Left ventricle myocardium superior (tissue), 1 donor: Measurements from ENCODE around the gene B4GALNT1. TPM values are rescaled to one million over a fixed set of nuclear protein-coding genes. Genes with fewer than 3 reads are reported as not detected.

ENCODE experiments used
- ATAC-seq: fragments of 200-7000 bp; cut with Tn5 transposase; one replicate; pipeline ENCODE4 v1.9.1; 2020; ENCODE audit warnings: mild to moderate bottlenecking, moderate library complexity
- DNase-seq: peaks from one replicate; pipeline ENCODE4 v3.0.0-alpha.2; 2020
- intact Hi-C: fragments of 100-400 bp; cut with micrococcal nuclease; formaldehyde crosslinking; loops from one replicate; pipeline ENCODE4 v1.11.0; 2022
- total RNA-seq: library from RNA; stranded (reverse); fragmentation: NEBNext Ultra II Directional; extraction: Animal tissue kit (Norgen Biotek cat#: 25700); gene quantifications from one replicate; pipeline ENCODE4 v1.2.1, GENCODE V29; 2021
- donor health status: DM: no; HTN: yes; CAD: no; lungs with severe emphysema.

Gene B4GALNT1
- total RNA-seq, 1 donor from 2014 or later: 5.1 TPM

DNA sequence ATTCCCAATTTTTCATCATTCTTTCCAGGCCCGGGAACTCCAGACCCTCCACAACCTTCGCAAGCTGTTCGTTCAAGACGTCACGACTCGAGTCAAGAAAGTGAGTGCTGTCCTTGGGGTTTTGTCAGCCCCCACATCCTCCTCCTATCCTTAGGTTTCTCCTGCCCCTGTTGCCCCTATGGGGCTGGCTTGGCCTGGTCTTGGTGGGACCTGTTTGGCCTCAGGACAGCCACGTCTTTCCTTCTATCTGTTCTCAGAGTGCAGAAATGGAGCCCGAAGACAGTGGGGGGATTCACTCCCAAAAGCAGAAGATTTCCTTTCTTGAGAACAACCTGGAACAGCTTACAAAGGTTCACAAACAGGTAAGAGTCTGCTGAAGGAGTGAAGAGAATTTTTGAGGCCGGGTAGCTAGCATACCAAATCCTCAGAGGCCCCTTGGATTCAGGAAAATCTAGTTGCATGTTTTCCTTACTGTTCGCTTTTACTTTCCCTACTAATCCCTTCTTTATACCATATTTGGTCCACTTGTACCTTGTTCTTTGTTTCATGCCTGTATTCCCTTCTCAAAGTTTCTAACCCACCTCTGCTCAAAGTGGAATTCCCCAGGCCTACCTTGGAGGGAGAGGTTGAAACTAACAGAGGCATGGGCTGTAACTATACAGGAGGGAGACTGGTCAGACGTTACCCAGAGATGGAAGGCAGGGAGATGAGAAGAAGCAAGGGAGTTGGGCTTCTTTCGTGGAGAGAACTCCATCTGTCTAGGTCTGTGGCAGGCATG, 54.8 kb downstream of the B4GALNT1 start:
- ATAC-seq: no peak
- intact Hi-C loops: no loop called here
- DNase-seq: no peak

- DNase-seq (no peak), ATAC-seq (no peak)
- intact Hi-C loops: no loop called here
Measured at GRCh38 chr12:57576613-57577160, 56.3 kb downstream of the B4GALNT1 start.

Other genes with a start within 250 kb of the B4GALNT1 start
- gene R3HDM2, start 202.2 kb downstream of the B4GALNT1 start, total RNA-seq: 54.4 TPM
- not detected for gene INHBC, start 198.4 kb downstream of the B4GALNT1 start, total RNA-seq
- not detected for gene INHBE, start 177.9 kb downstream of the B4GALNT1 start, total RNA-seq
- gene GLI1, start 173.4 kb downstream of the B4GALNT1 start, total RNA-seq: 0.37 TPM
- 5.7 TPM for gene ARHGAP9, start 153.3 kb downstream of the B4GALNT1 start, total RNA-seq
- gene MARS1, start 145.1 kb downstream of the B4GALNT1 start, total RNA-seq: 72.7 TPM
- gene DDIT3, start 112.7 kb downstream of the B4GALNT1 start, total RNA-seq: 22.2 TPM
- 35.2 TPM for gene MBD6, start 110.4 kb downstream of the B4GALNT1 start, total RNA-seq
- 89.2 TPM for gene DCTN2, start 86.0 kb downstream of the B4GALNT1 start, total RNA-seq
- 0.12 TPM for gene KIF5A, start 83.2 kb downstream of the B4GALNT1 start, total RNA-seq
- 11.9 TPM for gene PIP4K2C, start 42.0 kb downstream of the B4GALNT1 start, total RNA-seq
- 21.4 TPM for gene DTX3, start 28.4 kb downstream of the B4GALNT1 start, total RNA-seq
- gene ARHGEF25, start 21.8 kb downstream of the B4GALNT1 start, total RNA-seq: 11.9 TPM
- 104 TPM for gene OS9, start 60.9 kb upstream of the B4GALNT1 start, total RNA-seq
- gene AGAP2, start 105.5 kb upstream of the B4GALNT1 start, total RNA-seq: 7.5 TPM
- 32.8 TPM for gene TSPAN31, start 111.8 kb upstream of the B4GALNT1 start, total RNA-seq
- gene CDK4, start 119.1 kb upstream of the B4GALNT1 start, total RNA-seq: 42.1 TPM
- 15.6 TPM for gene MARCHF9, start 121.9 kb upstream of the B4GALNT1 start, total RNA-seq
- gene CYP27B1, start 133.9 kb upstream of the B4GALNT1 start, total RNA-seq: not detected
- gene METTL1, start 138.9 kb upstream of the B4GALNT1 start, total RNA-seq: 7.5 TPM
- gene EEF1AKMT3, start 139.4 kb upstream of the B4GALNT1 start, total RNA-seq: 1.6 TPM
- gene TSFM, start 149.6 kb upstream of the B4GALNT1 start, total RNA-seq: 52.4 TPM
- 2.4 TPM for gene AVIL, start 185.5 kb upstream of the B4GALNT1 start, total RNA-seq
- gene CTDSP2, start 213.5 kb upstream of the B4GALNT1 start, total RNA-seq: 104 TPM